Stimulated activated CD4-positive, alpha-beta T cell treated with anti-CD3 and anti-CD28 coated beads, Interleukin-12 subunit alpha, Interleukin-12 subunit beta, amount 100 ng/mL, for 24 hours (primary cell): ENCODE results near the gene BGLAP.
"Not testable (repeated sequence)": the region's sequence is repeated elsewhere in the genome, so short reads cannot be mapped to it uniquely, and the experiment has no call there.

ENCODE experiments used
- DNase-seq, 2 experiments: peaks; one replicate each; pipeline ENCODE4 v3.0.0-alpha.2; 2020; ENCODE audit warnings: low read depth in 2 of 2

The BGLAP gene

DNA sequence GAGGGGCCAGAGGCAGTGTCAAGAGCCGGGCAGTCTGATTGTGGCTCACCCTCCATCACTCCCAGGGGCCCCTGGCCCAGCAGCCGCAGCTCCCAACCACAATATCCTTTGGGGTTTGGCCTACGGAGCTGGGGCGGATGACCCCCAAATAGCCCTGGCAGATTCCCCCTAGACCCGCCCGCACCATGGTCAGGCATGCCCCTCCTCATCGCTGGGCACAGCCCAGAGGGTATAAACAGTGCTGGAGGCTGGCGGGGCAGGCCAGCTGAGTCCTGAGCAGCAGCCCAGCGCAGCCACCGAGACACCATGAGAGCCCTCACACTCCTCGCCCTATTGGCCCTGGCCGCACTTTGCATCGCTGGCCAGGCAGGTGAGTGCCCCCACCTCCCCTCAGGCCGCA lies at the start of gene BGLAP:
BGLAP (plus strand) TSS at position 259 of the 400 bp plus-strand sequence; CDS start at position 307, 48 bp downstream.
- no peak for DNase-seq

DNA sequence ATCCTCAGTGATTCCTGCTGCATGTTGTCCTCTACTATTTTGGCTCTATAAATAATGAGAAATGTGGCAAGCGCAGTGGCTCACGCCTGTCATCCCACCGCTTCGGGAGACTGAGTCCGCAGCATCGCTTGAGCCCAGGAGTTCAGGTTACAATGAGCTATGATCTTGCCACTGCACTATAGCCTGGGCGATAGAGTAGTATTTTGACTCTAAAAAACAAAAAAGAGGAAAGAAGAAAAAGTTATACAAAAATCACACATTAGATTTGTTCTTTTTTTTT lies 48.8 kb upstream of the BGLAP start:
- no peak for DNase-seq

DNA sequence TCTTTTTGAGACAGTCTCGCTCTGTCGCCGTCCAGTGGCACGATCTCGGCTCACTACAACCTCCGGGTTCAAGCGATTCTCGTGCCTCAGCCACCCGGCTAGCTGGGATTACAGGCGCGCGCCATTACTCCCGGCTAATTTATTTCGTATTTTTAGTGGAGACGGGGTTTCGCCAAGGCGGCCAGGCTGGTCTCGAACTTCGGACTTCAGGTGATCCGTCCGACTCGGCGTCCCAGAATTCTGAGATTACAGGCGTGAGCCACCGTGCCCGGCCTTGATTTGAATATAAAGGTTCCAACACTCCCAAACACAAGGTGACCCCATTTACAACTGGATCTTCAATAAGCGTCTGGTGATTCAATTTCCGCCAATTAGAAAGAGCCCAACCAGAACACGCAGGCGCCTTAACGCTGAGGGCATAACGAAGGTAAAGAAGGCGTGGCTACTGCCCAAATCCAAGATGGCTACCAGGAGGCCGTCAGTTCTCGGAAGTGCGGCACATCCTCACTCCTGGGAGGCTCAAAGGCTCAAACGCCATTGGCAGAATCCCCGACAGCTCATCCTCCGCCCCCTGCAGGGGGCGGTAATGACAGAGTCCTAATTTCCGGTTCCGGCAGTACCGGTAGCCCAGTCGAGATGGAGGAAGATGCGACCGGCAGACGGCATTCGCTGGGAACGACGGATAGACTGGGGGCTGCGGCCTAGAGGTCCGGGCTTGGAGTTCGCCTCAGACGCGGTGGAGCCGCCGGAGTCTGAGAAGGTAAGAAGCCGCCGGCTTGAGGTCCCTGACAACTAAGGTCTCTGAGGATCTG lies 48.3 kb upstream of the BGLAP start, which contains the start of gene SLC25A44:
SLC25A44 (plus strand) TSS at position 617 of the 812 bp plus-strand sequence. CDS start 5,744 bp downstream, outside the sequence.
- peak; percentile 92 to 96 for DNase-seq

DNA sequence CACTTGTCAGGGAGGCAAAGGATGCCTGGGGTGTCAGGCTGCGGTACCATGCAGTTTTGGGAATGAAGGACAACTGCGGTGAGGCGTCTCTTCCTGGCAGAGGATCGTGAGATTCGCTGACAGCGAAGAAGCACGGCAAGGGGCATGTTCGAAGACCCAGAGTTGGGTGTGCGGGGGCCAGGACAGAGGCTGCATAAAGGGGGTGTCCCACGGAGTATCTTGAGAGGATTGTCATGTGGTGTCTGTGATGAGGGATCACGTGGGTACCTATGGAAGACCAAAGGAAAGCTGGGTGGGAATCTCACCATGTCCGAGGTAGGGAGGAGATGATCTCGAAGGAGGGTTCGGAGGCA lies 47.7 kb upstream of the BGLAP start:
- DNase-seq = no peak

DNA sequence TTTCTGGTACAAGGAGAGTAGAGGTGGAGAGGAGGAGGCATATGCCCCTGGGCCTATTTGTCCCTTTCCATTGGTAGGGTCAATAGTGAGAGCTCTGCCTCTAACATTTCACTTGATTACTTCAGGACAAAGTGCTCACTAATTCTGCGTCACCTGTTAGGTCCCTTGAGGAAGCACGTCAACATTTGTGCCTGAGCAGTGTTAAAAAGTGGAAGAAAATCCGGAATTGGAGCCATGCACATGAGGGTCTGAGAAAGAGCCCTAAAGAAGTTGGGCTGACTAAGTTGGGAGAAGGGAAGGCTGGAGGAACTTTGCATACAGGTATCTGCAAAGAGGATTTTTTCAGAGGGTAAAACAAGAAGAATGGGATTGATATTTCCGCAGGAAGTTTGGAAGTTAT lies 46.1 kb upstream of the BGLAP start:
- DNase-seq = no peak

DNA sequence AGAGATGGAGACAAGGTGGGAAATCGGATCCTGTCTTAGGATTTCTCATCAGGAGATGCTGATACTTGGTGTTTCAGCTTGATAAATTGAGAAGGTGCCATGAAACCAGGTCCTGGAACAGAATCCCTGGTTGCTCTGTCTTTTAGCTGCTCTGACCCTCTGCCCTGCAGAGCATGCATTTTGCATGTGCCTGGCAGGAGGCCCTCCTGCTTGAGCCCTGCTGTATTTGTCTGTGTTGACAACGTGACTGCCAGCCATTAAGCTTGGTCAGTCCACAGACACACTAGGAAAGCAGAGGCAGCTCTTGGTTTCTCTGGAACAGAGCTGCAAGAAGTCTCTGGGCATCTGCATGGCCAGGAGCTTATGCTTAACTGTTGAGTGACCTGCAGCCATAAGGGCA lies 45.5 kb upstream of the BGLAP start:
- DNase-seq = no peak

DNA sequence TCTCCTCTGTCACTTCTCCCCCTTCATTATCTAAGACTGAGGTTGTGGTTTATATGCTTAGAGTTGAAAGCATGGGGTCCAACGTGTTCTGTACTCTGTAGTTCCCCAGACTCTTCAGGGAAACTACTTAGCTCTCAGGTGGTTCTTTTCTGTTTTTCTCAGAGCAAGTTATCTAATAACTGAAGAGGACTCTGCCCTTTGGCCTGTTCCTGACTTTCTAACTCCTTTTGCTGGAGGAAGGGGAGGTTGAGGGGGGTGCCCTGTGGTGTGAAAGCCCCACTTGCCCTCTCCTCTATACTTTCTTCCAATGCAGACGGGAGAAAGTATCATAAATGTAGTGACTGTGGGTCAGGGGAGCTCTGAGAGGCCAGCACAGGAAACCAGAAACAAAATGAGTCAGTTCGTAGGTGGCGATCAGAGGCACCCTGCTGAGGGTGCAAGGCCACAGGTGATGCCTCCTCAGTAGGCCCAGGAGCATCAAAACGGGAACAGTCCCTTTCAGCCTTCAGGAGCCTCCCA lies 43.1 kb upstream of the BGLAP start:
- DNase-seq = no peak

DNA sequence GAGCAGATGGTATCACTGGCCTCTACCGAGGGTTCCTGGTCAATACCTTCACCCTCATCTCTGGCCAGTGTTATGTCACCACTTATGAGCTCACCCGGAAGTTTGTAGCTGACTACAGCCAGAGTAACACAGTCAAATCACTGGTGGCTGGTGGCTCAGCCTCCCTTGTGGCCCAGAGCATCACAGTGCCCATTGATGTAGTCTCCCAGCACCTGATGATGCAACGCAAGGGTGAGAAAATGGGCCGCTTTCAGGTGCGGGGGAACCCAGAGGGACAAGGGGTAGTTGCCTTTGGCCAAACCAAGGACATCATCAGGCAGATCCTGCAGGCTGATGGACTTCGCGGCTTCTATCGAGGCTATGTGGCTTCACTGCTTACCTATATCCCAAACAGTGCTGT lies 41.9 kb upstream of the BGLAP start:
- no peak for DNase-seq

DNA sequence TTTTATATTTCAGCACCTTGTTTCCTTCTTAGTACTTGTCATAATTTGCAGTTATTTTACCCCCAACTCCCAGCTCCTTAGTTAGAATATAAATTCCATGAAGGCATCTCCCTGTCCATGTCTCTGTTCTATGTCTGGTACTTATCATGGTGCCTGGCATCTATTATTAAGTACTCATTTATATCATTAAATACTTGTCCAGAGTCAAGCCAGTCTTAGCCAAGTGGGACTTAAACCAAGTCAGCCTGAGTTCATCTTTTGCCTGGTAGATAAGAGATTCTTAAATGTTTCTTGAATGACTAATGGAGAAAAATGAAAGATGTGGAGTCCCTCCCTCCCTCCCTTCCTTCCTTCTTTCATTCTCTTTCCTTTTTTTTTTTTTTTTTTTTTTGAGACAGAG lies 38.7 kb upstream of the BGLAP start:
- DNase-seq = no peak

DNA sequence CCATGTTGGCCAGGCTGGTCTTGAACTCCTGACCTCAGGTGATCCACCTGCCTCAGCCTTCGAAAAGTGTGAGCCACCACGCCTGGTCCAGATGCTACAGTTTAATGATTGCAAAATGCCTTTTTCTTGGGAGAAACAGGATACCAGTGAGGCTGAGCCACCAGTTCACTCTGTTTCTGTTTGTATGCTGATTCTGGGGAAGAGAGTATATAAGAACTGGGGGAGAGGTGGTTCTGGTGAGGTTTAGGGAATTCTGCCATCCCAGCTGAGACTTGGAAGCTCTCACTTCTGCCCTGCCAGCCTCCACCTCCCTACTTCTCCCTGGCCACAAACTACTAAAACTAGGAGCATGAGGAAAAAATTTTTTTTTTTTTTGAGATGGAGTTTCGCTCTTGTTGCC lies 37.3 kb upstream of the BGLAP start:
- no peak for DNase-seq

DNA sequence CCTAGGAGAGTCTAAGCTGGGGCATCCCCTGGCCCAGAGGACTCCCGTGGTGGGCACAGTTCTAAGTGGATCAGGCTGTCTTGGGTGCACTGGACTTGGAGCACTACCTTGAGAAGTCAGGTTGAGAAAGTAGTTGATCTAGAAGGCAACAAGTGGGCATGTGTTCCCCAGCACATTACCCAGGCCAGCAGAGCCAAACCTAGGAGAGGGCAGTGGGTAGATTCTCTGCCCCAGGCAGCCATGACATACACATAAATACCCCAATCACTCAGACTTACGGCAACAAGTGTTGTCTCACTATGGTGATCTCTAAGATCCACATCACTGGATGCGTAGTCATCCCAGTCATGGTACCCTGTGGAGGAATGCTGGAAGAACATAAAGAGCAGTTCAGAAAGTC lies 30.7 kb upstream of the BGLAP start:
- no peak for DNase-seq

DNA sequence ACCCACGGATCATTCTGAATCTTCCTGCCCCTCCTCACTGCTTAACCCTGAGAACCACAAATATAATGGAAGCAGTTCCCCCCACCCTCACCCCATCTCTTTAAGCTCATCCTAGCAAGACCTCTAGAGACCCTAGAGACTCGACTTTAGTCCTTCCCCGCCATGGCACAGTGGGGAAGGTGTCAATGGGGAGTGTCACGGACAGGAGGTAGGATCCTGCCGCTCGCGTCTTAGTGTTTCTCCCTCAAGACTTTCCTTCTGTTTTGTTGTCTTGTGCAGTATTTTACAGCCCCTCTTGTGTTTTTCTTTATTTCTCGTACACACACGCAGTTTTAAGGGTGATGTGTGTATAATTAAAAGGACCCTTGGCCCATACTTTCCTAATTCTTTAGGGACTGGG lies 29.9 kb upstream of the BGLAP start:
- DNase-seq = no peak

DNA sequence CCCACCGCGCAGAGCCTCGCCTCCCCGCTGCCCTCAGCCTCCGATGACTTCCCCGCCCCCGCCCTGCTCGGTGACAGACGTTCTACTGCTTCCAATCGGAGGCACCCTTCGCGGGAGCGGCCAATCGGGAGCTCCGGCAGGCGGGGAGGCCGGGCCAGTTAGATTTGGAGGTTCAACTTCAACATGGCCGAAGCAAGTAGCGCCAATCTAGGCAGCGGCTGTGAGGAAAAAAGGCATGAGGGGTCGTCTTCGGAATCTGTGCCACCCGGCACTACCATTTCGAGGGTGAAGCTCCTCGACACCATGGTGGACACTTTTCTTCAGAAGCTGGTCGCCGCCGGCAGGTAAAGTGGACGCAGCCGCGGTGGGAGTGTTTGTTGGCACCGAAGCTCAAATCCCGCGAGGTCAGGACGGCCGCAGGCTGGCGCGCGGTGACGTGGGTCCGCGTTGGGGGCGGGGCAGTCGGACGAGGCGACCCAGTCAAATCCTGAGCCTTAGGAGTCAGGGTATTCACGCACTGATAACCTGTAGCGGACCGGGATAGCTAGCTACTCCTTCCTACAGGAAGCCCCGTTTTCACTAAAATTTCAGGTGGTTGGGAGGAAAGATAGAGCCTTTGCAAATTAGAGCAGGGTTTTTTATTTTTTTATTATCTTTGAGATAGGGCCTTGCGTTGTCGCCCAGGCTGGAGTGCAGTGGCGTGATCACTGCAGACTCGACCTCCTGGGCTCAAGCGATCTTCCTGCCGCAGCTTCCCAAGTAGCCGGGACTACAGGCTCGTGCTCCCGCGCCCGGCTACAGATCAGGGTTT lies 28.9 kb upstream of the BGLAP start, which contains the start of gene PMF1:
PMF1 (plus strand) TSS at position 175 of the 811 bp plus-strand sequence; CDS start at position 184, 9 bp downstream.
- peak; percentile 90 to 96 for DNase-seq

DNA sequence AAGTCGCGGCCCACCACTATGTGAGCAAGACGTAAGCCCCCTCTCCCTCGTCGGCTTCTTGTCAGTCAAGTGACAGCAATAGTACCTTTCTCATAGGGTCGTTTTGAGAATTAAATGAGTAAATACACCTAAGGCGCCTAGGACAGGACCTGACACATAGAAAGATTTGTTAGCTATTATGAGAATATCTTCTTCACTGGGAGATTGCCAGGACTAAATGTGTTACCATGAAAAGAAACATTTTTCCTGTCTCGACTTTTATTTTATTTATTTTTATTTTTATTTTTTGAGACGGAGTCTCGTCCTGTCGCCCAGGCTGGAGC lies 28.4 kb upstream of the BGLAP start:
- no peak for DNase-seq

DNA sequence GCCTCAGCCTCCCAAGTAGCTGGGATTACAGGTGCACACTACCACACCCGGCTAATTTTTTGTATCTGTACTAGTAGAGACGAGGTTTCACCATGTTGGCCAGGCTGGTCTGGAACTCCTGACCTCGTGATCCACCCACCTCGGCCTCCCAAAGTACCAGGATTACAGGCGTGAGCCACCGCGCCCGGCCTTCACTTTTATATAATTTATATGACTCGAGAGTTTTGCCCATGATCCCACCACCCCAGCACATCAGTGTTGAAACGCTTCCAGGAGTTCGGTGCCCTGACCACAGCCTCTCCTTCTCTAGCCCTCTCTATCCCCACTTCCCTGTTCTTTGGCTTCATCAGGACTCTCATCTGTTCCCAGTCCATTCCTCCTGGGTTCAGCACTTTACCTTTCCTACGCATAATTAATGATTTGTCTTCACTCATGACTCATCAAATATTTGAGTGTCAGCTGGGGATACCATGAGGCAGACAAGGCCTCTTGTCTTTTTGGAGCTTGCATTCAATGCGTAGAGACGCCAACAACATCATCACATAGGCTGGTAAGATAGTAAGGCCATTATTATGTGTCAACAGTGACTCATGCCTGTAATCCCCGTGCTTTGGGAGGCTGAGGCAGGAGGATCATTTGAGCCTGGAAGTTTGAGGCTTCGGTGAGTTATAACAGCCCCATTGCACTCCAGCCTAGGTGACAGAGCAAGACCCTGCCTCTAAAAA lies 27.8 kb upstream of the BGLAP start:
- no peak for DNase-seq

DNA sequence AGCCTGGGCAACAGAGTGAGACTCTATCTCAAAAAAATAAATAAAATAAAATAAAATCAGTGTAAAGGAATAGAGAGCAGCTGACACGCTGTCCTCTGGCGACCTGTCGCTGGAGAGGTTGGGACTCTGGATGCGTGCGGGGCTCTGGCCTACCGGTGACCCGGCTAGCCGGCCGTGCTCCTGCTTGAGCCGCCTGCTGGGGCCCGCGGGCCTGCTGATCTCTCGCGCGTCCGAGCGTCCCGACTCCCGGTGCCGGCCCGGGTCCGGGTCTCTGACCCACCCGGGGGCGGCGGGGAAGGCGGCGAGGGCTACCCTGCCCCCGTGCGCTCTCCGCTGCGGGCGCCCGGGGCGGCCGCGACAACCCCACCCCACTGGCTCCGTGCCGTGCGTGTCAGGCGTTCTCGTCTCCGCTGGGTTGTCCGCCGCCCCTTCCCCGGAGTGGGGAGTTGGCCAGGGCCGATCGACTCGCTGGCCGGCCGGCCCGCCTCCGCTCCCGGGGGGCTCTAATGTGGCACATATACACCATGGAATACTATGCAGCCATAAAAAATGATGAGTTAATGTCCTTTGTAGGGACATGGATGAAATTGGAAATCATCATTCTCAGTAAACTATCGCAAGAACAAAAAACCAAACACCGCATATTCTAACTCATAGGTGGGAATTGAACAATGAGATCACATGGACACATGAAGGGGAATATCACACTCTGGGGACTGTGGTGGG lies 25.5 kb upstream of the BGLAP start:
- DNase-seq = not testable (repeated sequence)

DNA sequence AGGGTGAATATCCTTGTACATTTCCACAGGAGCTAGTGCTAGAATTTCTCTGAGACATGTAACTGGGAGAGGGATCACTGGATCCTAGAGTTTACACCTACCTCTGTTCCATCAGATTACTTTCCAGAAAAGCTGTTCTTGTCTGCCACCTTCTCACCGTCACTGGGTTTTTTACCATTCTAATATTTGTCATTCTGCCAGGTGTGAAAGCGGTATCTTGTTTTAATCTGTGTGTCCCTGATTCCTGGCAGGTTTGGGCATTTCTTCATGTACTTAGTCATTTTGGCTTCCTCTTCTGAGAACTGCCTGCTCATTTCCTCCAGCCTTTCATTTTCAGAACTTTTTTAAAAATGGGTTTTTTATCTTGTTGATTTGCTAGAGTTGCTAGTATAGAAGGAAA lies 24.1 kb upstream of the BGLAP start:
- no peak for DNase-seq

DNA sequence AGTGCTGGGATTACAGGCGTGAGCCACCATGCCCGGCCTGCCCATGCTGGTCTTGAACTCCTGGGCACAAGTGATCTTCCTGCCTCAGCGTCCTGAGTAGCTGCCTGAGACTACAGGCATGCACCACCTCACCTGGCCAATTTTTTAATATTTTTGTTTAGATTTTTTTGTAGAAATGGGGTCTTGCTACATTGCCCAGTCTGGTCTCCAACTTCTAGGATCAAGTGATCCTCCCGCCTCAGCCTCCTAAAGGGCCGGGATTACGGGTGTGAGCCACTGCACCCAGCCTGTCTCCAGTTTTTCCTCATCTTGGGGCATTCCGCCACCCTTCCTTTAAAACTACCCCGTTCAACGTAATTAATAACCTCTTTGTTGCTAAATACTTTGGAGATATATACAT lies 21.8 kb upstream of the BGLAP start:
- no peak for DNase-seq

DNA sequence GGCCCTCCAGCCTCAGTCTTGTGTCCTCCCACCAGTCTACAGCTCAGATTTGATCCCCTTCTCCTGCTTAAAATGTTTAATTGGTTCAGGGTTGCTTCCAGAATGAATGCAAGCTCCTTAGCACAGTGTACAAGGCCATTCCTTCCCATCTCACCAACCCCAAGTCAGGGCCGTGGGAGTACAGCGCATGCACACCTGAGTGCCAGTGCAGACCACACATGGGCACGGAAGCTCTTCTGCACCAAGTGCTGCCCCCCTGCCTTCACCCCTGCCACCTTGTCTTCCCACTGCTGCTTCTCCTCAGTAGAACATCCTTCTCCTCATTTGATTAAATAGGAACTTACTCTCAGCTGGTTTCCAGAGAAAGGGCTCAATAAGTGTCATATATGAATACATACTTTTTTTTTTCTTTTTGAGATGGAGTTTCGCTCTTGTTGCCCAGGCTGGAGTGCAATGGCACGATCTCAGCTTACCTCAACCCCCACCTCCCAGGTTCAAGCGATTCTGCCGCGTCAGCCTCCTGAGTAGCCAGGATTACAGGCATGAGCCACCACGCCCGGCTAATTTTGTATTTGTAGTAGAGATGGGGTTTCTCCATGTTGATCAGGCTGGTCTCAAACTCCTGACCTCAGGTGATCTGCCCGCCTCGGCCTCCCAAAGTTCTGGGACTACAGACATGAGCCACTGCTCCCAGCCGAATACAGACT lies 19.8 kb upstream of the BGLAP start:
- DNase-seq = no peak

DNA sequence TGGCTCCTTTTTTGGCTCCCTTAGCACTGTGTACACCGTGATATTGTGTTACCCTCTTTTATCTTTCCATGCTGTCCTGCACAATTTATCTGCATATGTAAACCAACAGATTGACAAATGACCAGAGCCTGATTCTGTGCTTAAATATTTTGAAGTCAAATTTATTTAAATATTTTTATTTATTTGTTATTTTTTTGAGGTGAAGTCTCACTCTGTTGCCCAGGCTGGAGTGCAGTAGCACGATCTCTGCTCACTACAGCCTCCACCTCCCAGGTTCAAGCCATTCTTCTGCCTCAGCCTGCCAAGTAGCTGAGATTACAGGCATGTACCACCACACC lies 16.3 kb upstream of the BGLAP start:
- DNase-seq = no peak

DNA sequence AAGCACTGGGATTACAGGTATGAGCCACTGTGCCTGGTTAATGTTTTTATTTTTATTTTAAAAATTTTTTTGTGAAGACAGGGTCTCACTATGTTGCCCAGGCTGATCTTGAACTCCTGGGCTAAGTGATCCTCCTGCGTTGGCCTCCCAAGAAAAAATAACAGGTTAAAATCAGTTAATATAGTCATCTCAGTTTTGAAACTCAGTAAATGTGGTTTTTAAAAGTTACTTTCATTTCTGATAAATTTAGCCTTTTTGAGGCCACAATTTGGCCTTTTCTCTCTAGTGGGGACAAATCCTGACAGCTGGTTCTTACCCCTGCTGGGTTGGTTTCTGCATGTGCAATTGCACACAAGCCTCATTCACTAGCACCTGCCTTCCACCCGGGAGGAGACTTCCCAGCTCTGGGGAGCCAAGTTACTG lies 15.9 kb upstream of the BGLAP start:
- no peak for DNase-seq
